ENCODE results near the gene PTPRD.

The PTPRD gene

DNA sequence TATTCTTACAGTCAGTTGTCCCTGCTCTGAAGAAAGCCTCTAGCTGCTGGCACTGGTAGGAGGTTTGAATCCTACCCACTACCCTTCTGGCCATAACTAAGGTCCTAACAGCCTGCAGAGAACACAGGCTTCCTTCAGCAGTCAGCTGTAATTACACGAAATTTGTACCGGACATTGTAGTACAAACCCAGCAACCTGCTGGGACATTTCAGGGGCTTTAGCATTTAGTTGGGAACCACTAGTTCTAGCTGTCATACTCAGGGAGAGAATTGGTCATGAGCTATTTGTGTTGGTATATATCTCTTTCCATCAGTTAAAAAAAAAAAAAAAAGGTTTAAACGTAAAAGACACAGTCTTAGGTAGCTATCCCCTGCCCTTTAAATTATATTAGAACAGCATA lies 1743.0 kb downstream of the PTPRD start:
- no peak for FAIRE-seq
- DNase-seq (ENCODE audit: insufficient read length, low spot score), result no peak
- TF ChIP-seq CTCF (IDR thresholded peaks at IDR 0.05; ENCODE audit: insufficient read depth, missing control alignments), result no peak

DNA sequence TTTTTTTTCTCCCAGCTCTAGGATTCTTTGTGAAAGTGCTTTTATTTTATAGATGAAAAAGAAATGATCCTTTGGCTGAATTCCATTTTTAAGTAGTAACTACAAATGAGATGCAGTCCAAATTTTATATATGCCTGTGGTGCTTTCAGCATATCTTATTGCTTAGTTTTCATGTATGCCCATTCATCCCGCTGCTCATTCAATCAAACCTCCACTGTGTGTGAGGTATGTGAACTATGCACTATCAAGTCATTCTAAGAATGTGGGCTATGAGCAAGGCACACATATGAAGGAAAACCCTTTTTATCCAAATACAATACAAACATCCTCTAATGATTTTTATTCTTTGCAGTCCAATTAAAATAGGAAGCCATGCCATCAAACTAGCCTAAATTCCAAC lies 1744.2 kb downstream of the PTPRD start:
- no peak for TF ChIP-seq CTCF (IDR thresholded peaks at IDR 0.05; ENCODE audit: insufficient read depth, missing control alignments)
- peak; percentile 6 for FAIRE-seq
- no peak for DNase-seq (ENCODE audit: insufficient read length, low spot score)

DNA sequence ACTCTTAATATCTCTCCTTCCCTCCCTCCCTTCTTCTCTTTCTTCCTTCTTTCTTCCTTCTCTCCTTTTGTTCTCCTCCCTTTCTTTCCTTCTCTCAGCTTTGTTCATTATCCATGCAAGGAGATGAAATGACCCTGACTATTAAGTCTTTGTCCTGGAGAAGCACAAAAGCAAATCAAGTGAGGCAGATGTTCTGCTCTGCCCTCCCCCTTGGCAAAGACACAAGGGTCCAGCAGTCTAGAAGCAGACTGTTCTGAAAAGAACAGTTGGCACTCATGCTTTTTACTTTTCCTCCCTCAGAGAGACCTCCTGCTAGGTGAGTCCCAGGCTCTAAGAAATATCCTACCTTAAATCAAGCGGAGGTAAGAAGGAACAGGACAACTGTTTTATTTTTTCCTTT lies 1745.7 kb downstream of the PTPRD start:
- no peak for DNase-seq (ENCODE audit: insufficient read length, low spot score)
- no peak for TF ChIP-seq CTCF (IDR thresholded peaks at IDR 0.05; ENCODE audit: insufficient read depth, missing control alignments)
- FAIRE-seq, result no peak

- FAIRE-seq (no peak), DNase-seq (ENCODE audit: insufficient read length, low spot score) (no peak)
- TF ChIP-seq CTCF (IDR thresholded peaks at IDR 0.05; ENCODE audit: insufficient read depth, missing control alignments), result no peak
Observed at GRCh38 chr9:8864545-8864896, 1748.3 kb downstream of the PTPRD start.

GRCh38 chr9:8863886-8864544 lies 1748.8 kb downstream of the PTPRD start:
- no peak for TF ChIP-seq CTCF (IDR thresholded peaks at IDR 0.05; ENCODE audit: insufficient read depth, missing control alignments)
- DNase-seq (ENCODE audit: insufficient read length, low spot score) (no peak), FAIRE-seq (peak; percentile 11)

DNA sequence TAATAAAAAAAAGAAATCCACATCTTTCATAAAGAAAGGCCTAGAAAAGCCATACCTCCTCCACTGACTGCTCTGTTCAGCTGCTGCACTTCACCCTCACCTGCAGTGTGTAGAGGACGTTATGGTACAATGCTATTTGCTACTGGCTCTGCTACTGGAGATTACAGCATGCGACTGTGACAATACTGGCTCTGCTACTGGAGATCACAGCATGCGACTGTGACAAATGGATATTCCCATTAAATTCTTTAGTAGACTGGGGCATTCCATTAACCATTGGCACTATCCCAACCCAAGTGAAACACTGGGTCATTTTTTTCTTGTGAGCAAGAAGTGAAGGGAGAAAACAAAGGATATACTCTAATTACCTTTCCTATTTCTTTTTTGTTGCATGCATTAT lies 1749.7 kb downstream of the PTPRD start:
- no peak for TF ChIP-seq CTCF (IDR thresholded peaks at IDR 0.05; ENCODE audit: insufficient read depth, missing control alignments)

GRCh38 chr9:8860925-8861324 lies 1751.9 kb downstream of the PTPRD start:
- no peak for TF ChIP-seq CTCF (IDR thresholded peaks at IDR 0.05; ENCODE audit: insufficient read depth, missing control alignments)
- FAIRE-seq (no peak), DNase-seq (ENCODE audit: insufficient read length, low spot score) (no peak)

More for the DNA sequence above, 1749.7 kb downstream of the PTPRD start:
- DNase-seq (ENCODE audit: insufficient read length, low spot score), result no peak
- FAIRE-seq, result no peak
